KMS-11 (cell line): Measurements from ENCODE around the gene SMAD3.

ENCODE experiments used
- H2AFZ ChIP-seq: fragments of 200-600 bp; sonication (generic); 2 replicates; pipeline ENCODE4 v1.6.1; 2016; ENCODE audit warnings: antibody characterized with exemption, mixed run types, low read depth
- H3K27ac ChIP-seq: fragments of 200-600 bp; sonication (generic); 2 replicates; pipeline ENCODE4 v1.6.1; 2016; ENCODE audit warnings: mild to moderate bottlenecking, mixed run types
- H3K27me3 ChIP-seq: fragments of 200-600 bp; sonication (generic); 2 replicates; pipeline ENCODE4 v1.6.1; 2017; ENCODE audit warnings: mild to moderate bottlenecking, low read depth, mixed run types, moderate library complexity; ENCODE audit not compliant: insufficient read depth
- H3K36me3 ChIP-seq: fragments of 200-600 bp; sonication (generic); 2 replicates; pipeline ENCODE4 v1.6.1; 2017; ENCODE audit warnings: mild to moderate bottlenecking, mixed run types; ENCODE audit not compliant: insufficient read depth
- H3K4me1 ChIP-seq: fragments of 200-600 bp; sonication (generic); 2 replicates; pipeline ENCODE4 v1.6.1; 2016; ENCODE audit warnings: mild to moderate bottlenecking, low read depth, mixed run types; ENCODE audit not compliant: poor library complexity, severe bottlenecking
- H3K4me2 ChIP-seq: fragments of 200-600 bp; sonication (generic); 2 replicates; pipeline ENCODE4 v1.7.0; 2016; ENCODE audit warnings: mild to moderate bottlenecking, mixed run types
- H3K4me3 ChIP-seq: fragments of 200-600 bp; sonication (generic); IDR thresholded peaks from 2 replicates; pipeline ENCODE4 v1.6.1; 2017; ENCODE audit warnings: low read depth, low read length, mixed read lengths; ENCODE audit not compliant: insufficient read depth
- H3K79me2 ChIP-seq: fragments of 200-600 bp; sonication (generic); 2 replicates; pipeline ENCODE4 v1.6.1; 2016; ENCODE audit warnings: low read depth, mixed run types; ENCODE audit not compliant: insufficient read depth
- H3K9ac ChIP-seq: fragments of 200-600 bp; sonication (generic); 2 replicates; pipeline ENCODE4 v1.6.1; 2016; ENCODE audit warnings: mild to moderate bottlenecking, mixed run types
- H4K20me1 ChIP-seq: fragments of 200-600 bp; sonication (generic); 2 replicates; pipeline ENCODE4 v1.6.1; 2016; ENCODE audit warnings: mild to moderate bottlenecking, mixed run types; ENCODE audit not compliant: insufficient read depth
- TF ChIP-seq, protein P1 (sequence below): fragments of 200-600 bp; sonication (generic); conservative IDR thresholded peaks from 2 replicates; pipeline ENCODE4 v1.6.1; 2017; ENCODE audit warnings: low read depth, mild to moderate bottlenecking, antibody characterized with exemption, low read length, moderate library complexity, mixed read lengths

SMAD3 gene

DNA sequence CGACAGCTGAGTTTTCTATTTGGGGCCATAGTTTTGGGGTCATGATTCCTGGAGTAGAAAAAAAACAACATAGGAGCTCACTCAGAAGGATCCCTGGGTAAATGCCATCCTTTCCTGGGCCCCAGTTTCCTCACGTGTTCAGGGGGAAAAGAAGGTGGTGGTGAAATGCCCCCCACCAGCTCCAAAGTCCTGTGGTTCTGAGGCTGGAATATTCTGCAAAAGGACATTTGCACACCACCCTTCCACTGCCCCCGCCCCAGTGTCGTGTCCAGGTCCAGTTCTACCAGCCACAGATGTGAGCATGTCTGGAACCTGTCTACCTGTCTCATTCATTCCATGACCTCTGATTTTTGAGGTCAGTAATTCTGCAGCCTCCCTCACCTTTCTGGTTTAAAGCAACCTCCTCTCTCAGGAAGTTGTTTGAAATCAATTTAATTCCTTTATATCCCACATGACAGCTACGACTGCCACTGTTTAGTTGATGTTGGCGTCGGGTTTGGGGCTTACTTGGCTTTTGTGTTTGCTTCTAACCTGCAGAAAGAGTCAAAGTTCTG, 82.1 kb downstream of the SMAD3 start:
- no peaks in the 10 kb centered on the region for H4K20me1 ChIP-seq

GRCh38 chr15:67148196-67148701, 82.8 kb downstream of the SMAD3 start:
- Histone ChIP-seq H3K36me3 (no peaks in the 10 kb centered on the region), H3K4me3 (no peak overlapping the region), H3K79me2 (0 out of 2 replicates have a peak, but pooled peaks cover 4% of the 10 kb centered on the region), H3K4me2 (no peak overlapping the region), H2AFZ (no peak overlapping the region), H3K27me3 (no peaks in the 10 kb centered on the region), H3K27ac (no peak overlapping the region), H3K4me1 (peaks cover 23% of the 10 kb centered on the region), H4K20me1 (no peaks in the 10 kb centered on the region), H3K9ac (no peak overlapping the region)
- TF ChIP-seq, protein P1, sequence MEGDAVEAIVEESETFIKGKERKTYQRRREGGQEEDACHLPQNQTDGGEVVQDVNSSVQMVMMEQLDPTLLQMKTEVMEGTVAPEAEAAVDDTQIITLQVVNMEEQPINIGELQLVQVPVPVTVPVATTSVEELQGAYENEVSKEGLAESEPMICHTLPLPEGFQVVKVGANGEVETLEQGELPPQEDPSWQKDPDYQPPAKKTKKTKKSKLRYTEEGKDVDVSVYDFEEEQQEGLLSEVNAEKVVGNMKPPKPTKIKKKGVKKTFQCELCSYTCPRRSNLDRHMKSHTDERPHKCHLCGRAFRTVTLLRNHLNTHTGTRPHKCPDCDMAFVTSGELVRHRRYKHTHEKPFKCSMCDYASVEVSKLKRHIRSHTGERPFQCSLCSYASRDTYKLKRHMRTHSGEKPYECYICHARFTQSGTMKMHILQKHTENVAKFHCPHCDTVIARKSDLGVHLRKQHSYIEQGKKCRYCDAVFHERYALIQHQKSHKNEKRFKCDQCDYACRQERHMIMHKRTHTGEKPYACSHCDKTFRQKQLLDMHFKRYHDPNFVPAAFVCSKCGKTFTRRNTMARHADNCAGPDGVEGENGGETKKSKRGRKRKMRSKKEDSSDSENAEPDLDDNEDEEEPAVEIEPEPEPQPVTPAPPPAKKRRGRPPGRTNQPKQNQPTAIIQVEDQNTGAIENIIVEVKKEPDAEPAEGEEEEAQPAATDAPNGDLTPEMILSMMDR: no peak

More for the DNA sequence above, 82.1 kb downstream of the SMAD3 start:
- no peaks in the 10 kb centered on the region for H3K36me3 ChIP-seq
- peaks cover 23% of the 10 kb centered on the region for H3K4me1 ChIP-seq
- no peaks in the 10 kb centered on the region for H3K27me3 ChIP-seq
- H3K9ac ChIP-seq: no peak overlapping the region
- H3K4me3 ChIP-seq: no peak overlapping the region
- 0 out of 2 replicates have a peak, but pooled peaks cover 4% of the 10 kb centered on the region for H3K79me2 ChIP-seq
- no peak overlapping the region for H3K4me2 ChIP-seq
- no peak overlapping the region for H3K27ac ChIP-seq
- H2AFZ ChIP-seq: no peak overlapping the region
- TF ChIP-seq, protein P1: no peak

GRCh38 chr15:67149068-67149772, 83.8 kb downstream of the SMAD3 start:
- H3K4me2 ChIP-seq: no peak overlapping the region
- H3K4me3 ChIP-seq: no peak overlapping the region
- H3K79me2 ChIP-seq: 0 out of 2 replicates have a peak, but pooled peaks cover 1% of the 10 kb centered on the region
- H3K27me3 ChIP-seq: no peaks in the 10 kb centered on the region
- H3K4me1 ChIP-seq: peaks cover 15% of the 10 kb centered on the region
- TF ChIP-seq, protein P1: no peak
- no peak overlapping the region for H3K9ac ChIP-seq
- H3K27ac ChIP-seq: no peak overlapping the region
- H2AFZ ChIP-seq: no peak overlapping the region
- H3K36me3 ChIP-seq: no peaks in the 10 kb centered on the region
- no peaks in the 10 kb centered on the region for H4K20me1 ChIP-seq

- Histone ChIP-seq H4K20me1 (no peaks in the 10 kb centered on the region), H3K36me3 (no peaks in the 10 kb centered on the region), H3K9ac (no peak overlapping the region), H3K27me3 (no peaks in the 10 kb centered on the region), H2AFZ (no peak overlapping the region), H3K27ac (no peak overlapping the region), H3K4me2 (no peak overlapping the region), H3K4me1 (peaks cover 10% of the 10 kb centered on the region), H3K79me2 (no peaks in the 10 kb centered on the region), H3K4me3 (no peak overlapping the region)
- TF ChIP-seq, protein P1: no peak
These were observed 84.3 kb downstream of the SMAD3 start for GRCh38 chr15:67149773-67150022.
